Measurements from ENCODE around the gene COX19.

- no peak for TF ChIP-seq POLR2A (IDR thresholded peaks at IDR 0.05; ENCODE audit: extremely low read depth, insufficient read length)
- no peak for TF ChIP-seq CTCF (IDR thresholded peaks at IDR 0.05; ENCODE audit: low read depth, low read length)
- TF ChIP-seq MYC (IDR thresholded peaks at IDR 0.05; ENCODE audit: low read depth, low read length), result no peak
- no peak for TF ChIP-seq MAX (IDR thresholded peaks at IDR 0.05; ENCODE audit: low read depth, low read length)
Observed at GRCh38 chr7:956031-956430, 19.3 kb downstream of the COX19 start.

All from NB4 (cell line).